SK-N-SH treated with all-trans-retinoic acid at 6 μM for 48 hours (cell line): Measurements from ENCODE around the gene ARL15.

ENCODE experiments used
- ATAC-seq: fragments of 200-7000 bp; cut with Tn5 transposase; 3 replicates; pipeline ENCODE4 v1.9.1; 2020; ENCODE audit warnings: mild to moderate bottlenecking, moderate library complexity
- ARNTL ChIP-seq: fragments of 450-650 bp; formaldehyde crosslinking; IDR thresholded peaks from 2 replicates; pipeline ENCODE4 v1.5.0; 2020; ENCODE audit warnings: low read depth, mild to moderate bottlenecking, moderate library complexity, borderline replicate concordance
- BACH2 ChIP-seq: fragments of 250-450 bp; sonication (Bioruptor Pico); IDR thresholded peaks from 2 replicates; pipeline ENCODE4 v1.9.0; 2021; ENCODE audit warnings: mild to moderate bottlenecking, borderline replicate concordance
- CSDC2 ChIP-seq: fragments of 250-450 bp; sonication (Bioruptor Pico); IDR thresholded peaks from 2 replicates; pipeline ENCODE4 v1.5.0; 2020; ENCODE audit warnings: mild to moderate bottlenecking, moderate library complexity
- ESRRG ChIP-seq: fragments of 250-450 bp; sonication (Bioruptor Pico); IDR thresholded peaks from 2 replicates; pipeline ENCODE4 v1.6.1; 2021; ENCODE audit warnings: mild to moderate bottlenecking
- GLIS3 ChIP-seq: fragments of 250-450 bp; sonication (Bioruptor Pico); IDR thresholded peaks from 2 replicates; pipeline ENCODE4 v1.5.0; 2020; ENCODE audit warnings: mild to moderate bottlenecking, moderate library complexity
- ISL1 ChIP-seq: fragments of 250-450 bp; sonication (Bioruptor Pico); IDR thresholded peaks from 2 replicates; pipeline ENCODE4 v2.1.2; 2022; ENCODE audit warnings: mild to moderate bottlenecking, moderate library complexity
- OSR1 ChIP-seq: fragments of 250-450 bp; sonication (Bioruptor Pico); IDR thresholded peaks from 2 replicates; pipeline ENCODE4 v1.8.0; 2022; ENCODE audit warnings: moderate library complexity, mild to moderate bottlenecking, inconsistent platforms
- PPARA ChIP-seq: fragments of 250-450 bp; sonication (Bioruptor Pico); IDR thresholded peaks from 2 replicates; pipeline ENCODE4 v1.5.0; 2020; ENCODE audit warnings: mild to moderate bottlenecking, borderline replicate concordance
- RARB ChIP-seq: fragments of 250-450 bp; sonication (Bioruptor Pico); IDR thresholded peaks from 2 replicates; pipeline ENCODE4 v1.8.0; 2021; ENCODE audit warnings: mild to moderate bottlenecking, moderate library complexity
- SNAI2 ChIP-seq: fragments of 250-450 bp; sonication (Bioruptor Pico); IDR thresholded peaks from 2 replicates; pipeline ENCODE4 v1.5.0; 2020; ENCODE audit warnings: mild to moderate bottlenecking, moderate library complexity
- TCF4 ChIP-seq: fragments of 250-450 bp; sonication (Bioruptor Pico); IDR thresholded peaks from 2 replicates; pipeline ENCODE4 v1.8.0; 2021; ENCODE audit warnings: mild to moderate bottlenecking, moderate library complexity, borderline replicate concordance
- TOX ChIP-seq: fragments of 250-450 bp; sonication (Bioruptor Pico); IDR thresholded peaks from 2 replicates; pipeline ENCODE4 v1.8.0; 2021; ENCODE audit warnings: mild to moderate bottlenecking, moderate library complexity, borderline replicate concordance
- ZC3H10 ChIP-seq: fragments of 250-450 bp; sonication (Bioruptor Pico); IDR thresholded peaks from 2 replicates; pipeline ENCODE4 v1.5.1; 2021; ENCODE audit warnings: mild to moderate bottlenecking, moderate library complexity
- ZFP3 ChIP-seq: fragments of 250-450 bp; sonication (Bioruptor Pico); IDR thresholded peaks from 2 replicates; pipeline ENCODE4 v1.5.0; 2020; ENCODE audit warnings: mild to moderate bottlenecking, moderate library complexity
- ZFP30 ChIP-seq: fragments of 450-650 bp; formaldehyde crosslinking; IDR thresholded peaks from 2 replicates; pipeline ENCODE4 v1.5.0; 2022; ENCODE audit warnings: mild to moderate bottlenecking, moderate library complexity
- ZNF565 ChIP-seq: fragments of 450-650 bp; formaldehyde crosslinking; conservative IDR thresholded peaks from 2 replicates; pipeline ENCODE4 v1.5.0; 2020; ENCODE audit warnings: low read depth, mild to moderate bottlenecking, moderate library complexity
- ZNF70 ChIP-seq: fragments of 450-650 bp; formaldehyde crosslinking; IDR thresholded peaks from 2 replicates; pipeline ENCODE4 v1.5.0; 2020; ENCODE audit warnings: mild to moderate bottlenecking, moderate library complexity
- ZNF8 ChIP-seq: fragments of 450-650 bp; formaldehyde crosslinking; IDR thresholded peaks from 2 replicates; pipeline ENCODE4 v1.5.0; 2020; ENCODE audit warnings: mild to moderate bottlenecking, moderate library complexity
- TF ChIP-seq, protein P1 (sequence below): fragments of 250-450 bp; sonication (Bioruptor Pico); IDR thresholded peaks from 2 replicates; pipeline ENCODE4 v1.8.0; 2021; ENCODE audit warnings: low read depth, mild to moderate bottlenecking, moderate library complexity, borderline replicate concordance
- TF ChIP-seq, protein P2 (sequence below): fragments of 250-450 bp; sonication (Bioruptor Pico); IDR thresholded peaks from 2 replicates; pipeline ENCODE4 v1.8.0; 2020; ENCODE audit warnings: mild to moderate bottlenecking, moderate library complexity, borderline replicate concordance
- TF ChIP-seq, protein P3 (sequence below): fragments of 250-450 bp; sonication (Bioruptor Pico); IDR thresholded peaks from 2 replicates; pipeline ENCODE4 v1.5.0; 2020; ENCODE audit warnings: mild to moderate bottlenecking, moderate library complexity
- TF ChIP-seq, protein P4 (sequence below): fragments of 250-450 bp; sonication (Bioruptor Pico); IDR thresholded peaks from 2 replicates; pipeline ENCODE4 v1.5.1; 2021; ENCODE audit warnings: mild to moderate bottlenecking, moderate library complexity

Gene ARL15

DNA sequence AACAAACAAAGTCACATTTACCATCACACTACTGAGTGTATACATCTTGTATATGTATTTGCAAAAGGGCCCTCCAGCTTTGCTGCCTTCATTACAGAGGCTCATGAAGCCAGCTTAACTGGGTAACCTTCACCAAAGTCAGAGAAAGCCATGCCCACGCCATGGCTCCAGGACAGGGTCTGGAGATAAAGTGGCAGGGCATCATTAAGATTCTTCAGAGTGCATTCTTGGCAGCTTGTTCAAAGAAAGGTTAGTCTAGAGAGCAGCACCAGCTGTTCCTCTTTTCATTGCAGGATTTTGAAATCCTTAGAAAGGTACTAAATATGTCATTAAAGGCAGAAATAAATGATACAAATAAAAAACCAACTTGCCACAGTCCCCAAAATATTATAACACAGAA, 416.7 kb downstream of the ARL15 start:
- no peak for ATAC-seq
- TF ChIP-seq, protein P1, sequence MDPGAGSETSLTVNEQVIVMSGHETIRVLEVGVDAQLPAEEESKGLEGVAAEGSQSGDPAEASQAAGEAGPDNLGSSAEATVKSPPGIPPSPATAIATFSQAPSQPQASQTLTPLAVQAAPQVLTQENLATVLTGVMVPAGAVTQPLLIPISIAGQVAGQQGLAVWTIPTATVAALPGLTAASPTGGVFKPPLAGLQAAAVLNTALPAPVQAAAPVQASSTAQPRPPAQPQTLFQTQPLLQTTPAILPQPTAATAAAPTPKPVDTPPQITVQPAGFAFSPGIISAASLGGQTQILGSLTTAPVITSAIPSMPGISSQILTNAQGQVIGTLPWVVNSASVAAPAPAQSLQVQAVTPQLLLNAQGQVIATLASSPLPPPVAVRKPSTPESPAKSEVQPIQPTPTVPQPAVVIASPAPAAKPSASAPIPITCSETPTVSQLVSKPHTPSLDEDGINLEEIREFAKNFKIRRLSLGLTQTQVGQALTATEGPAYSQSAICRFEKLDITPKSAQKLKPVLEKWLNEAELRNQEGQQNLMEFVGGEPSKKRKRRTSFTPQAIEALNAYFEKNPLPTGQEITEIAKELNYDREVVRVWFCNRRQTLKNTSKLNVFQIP (CRISPR knock-in tag): no peak
- TF ChIP-seq GLIS3: no peak

DNA sequence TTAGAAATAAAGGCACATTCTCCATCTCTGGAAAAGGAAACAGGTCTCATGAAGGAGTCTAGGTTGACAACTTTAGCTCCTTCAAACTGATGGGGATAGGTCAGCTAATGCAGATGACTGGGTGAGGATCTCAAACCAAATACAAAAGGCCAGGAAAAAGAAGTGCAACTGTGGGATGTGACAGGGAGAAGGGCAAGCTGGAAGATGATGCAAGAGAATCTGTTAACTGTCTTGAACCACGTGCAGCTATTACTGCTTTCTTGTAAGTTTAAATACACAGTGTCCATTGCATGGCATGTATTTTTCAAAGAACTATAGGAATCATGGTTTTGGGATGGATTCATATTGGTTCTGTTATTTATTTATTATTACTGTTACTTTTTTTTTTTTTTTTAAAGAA, 418.1 kb downstream of the ARL15 start:
- TF ChIP-seq GLIS3 (no peak), ZFP3 (CRISPR knock-in tag) (no peak), OSR1 (CRISPR knock-in tag) (no peak), CSDC2 (CRISPR knock-in tag) (no peak), BACH2 (no peak), PPARA (CRISPR knock-in tag) (no peak), ARNTL (CRISPR knock-in tag) (no peak)
- TF ChIP-seq, protein P1 (CRISPR knock-in tag): no peak
- ATAC-seq: no peak

DNA sequence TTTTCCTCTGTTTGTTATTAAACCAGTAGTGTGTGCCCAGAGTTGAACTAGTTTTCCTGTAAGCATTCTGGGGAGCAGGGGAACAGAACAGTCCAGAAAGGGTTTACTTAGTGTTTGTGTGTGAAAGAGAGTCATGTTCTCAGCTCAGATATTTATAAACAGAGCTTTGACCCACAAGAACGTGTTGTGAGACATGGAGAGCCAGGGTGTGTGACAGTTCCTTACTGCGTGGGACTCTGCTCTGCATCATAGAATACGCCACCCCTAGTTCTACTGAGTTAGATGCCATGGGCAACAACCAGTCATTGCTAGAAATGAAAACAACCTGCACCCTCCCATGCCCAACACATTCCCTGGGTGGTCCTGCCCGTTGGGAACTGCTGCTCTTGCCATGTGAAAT, 419.2 kb downstream of the ARL15 start:
- no peak for ATAC-seq
- TF ChIP-seq RARB (CRISPR knock-in tag) (no peak), ZC3H10 (CRISPR knock-in tag) (no peak), ZFP3 (CRISPR knock-in tag) (no peak), ARNTL (CRISPR knock-in tag) (no peak), TCF4 (CRISPR knock-in tag) (no peak), ZFP30 (CRISPR knock-in tag) (no peak), ISL1 (CRISPR knock-in tag) (no peak), CSDC2 (CRISPR knock-in tag) (no peak), ZNF70 (CRISPR knock-in tag) (no peak), OSR1 (CRISPR knock-in tag) (no peak), ZNF8 (no peak), PPARA (CRISPR knock-in tag) (no peak), SNAI2 (no peak), TOX (CRISPR knock-in tag) (no peak)
- TF ChIP-seq, protein P2, sequence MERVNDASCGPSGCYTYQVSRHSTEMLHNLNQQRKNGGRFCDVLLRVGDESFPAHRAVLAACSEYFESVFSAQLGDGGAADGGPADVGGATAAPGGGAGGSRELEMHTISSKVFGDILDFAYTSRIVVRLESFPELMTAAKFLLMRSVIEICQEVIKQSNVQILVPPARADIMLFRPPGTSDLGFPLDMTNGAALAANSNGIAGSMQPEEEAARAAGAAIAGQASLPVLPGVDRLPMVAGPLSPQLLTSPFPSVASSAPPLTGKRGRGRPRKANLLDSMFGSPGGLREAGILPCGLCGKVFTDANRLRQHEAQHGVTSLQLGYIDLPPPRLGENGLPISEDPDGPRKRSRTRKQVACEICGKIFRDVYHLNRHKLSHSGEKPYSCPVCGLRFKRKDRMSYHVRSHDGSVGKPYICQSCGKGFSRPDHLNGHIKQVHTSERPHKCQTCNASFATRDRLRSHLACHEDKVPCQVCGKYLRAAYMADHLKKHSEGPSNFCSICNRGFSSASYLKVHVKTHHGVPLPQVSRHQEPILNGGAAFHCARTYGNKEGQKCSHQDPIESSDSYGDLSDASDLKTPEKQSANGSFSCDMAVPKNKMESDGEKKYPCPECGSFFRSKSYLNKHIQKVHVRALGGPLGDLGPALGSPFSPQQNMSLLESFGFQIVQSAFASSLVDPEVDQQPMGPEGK (CRISPR knock-in tag): no peak
- TF ChIP-seq, protein P3, sequence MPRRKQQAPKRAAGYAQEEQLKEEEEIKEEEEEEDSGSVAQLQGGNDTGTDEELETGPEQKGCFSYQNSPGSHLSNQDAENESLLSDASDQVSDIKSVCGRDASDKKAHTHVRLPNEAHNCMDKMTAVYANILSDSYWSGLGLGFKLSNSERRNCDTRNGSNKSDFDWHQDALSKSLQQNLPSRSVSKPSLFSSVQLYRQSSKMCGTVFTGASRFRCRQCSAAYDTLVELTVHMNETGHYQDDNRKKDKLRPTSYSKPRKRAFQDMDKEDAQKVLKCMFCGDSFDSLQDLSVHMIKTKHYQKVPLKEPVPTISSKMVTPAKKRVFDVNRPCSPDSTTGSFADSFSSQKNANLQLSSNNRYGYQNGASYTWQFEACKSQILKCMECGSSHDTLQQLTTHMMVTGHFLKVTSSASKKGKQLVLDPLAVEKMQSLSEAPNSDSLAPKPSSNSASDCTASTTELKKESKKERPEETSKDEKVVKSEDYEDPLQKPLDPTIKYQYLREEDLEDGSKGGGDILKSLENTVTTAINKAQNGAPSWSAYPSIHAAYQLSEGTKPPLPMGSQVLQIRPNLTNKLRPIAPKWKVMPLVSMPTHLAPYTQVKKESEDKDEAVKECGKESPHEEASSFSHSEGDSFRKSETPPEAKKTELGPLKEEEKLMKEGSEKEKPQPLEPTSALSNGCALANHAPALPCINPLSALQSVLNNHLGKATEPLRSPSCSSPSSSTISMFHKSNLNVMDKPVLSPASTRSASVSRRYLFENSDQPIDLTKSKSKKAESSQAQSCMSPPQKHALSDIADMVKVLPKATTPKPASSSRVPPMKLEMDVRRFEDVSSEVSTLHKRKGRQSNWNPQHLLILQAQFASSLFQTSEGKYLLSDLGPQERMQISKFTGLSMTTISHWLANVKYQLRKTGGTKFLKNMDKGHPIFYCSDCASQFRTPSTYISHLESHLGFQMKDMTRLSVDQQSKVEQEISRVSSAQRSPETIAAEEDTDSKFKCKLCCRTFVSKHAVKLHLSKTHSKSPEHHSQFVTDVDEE (CRISPR knock-in tag): no peak

DNA sequence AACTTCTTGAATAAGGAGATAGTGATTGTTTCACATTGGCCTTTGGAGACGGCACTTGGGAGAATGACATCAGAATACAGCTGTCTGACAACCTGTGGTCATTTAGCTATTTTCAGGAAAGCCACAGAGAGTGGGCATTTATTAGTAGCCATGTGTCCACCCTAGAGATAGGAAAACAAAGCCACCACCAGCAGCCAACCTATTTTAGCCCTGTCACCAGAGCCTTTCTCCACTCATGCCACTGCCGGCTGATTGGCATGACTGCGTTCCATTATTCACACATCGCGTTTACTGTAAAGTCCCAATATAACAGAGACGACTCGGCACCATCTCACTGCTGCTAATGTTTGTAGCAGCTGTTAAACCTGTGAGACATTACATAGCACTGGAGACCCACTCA, 419.9 kb downstream of the ARL15 start:
- ATAC-seq: no peak
- TF ChIP-seq, protein P4, sequence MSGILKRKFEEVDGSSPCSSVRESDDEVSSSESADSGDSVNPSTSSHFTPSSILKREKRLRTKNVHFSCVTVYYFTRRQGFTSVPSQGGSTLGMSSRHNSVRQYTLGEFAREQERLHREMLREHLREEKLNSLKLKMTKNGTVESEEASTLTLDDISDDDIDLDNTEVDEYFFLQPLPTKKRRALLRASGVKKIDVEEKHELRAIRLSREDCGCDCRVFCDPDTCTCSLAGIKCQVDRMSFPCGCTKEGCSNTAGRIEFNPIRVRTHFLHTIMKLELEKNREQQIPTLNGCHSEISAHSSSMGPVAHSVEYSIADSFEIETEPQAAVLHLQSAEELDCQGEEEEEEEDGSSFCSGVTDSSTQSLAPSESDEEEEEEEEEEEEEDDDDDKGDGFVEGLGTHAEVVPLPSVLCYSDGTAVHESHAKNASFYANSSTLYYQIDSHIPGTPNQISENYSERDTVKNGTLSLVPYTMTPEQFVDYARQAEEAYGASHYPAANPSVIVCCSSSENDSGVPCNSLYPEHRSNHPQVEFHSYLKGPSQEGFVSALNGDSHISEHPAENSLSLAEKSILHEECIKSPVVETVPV (CRISPR knock-in tag): no peak
- TF ChIP-seq, protein P3 (CRISPR knock-in tag): no peak
- TF ChIP-seq ZC3H10 (CRISPR knock-in tag) (no peak), ESRRG (CRISPR knock-in tag) (no peak), ZNF565 (CRISPR knock-in tag) (no peak), BACH2 (no peak)
- TF ChIP-seq, protein P1 (CRISPR knock-in tag): no peak
